22Rv1 (cell line): ENCODE data around the gene CCDC146.

Experiments
- CTCF ChIP-seq: fragments of 450-650 bp; IDR thresholded peaks from 2 replicates; pipeline ENCODE4 v1.5.1; 2017; ENCODE audit warnings: mild to moderate bottlenecking
- ZFX ChIP-seq: fragments of 450-650 bp; IDR thresholded peaks from 2 replicates; pipeline ENCODE4 v1.6.1; 2017; ENCODE audit warnings: antibody characterized with exemption, borderline replicate concordance

GRCh38 chr7:77313085-77313484 lies 190.7 kb downstream of the CCDC146 start:
- TF ChIP-seq CTCF (no peak), ZFX (no peak)
